NK-92 treated with Interleukin-12 subunit alpha and Interleukin-12 subunit beta, amount 100 ng/mL, for 24 hours (cell line): ENCODE measurements around the gene TIGD3.

Source experiments
- DNase-seq: peaks from one replicate; lab custom pipeline; 2025; lab: John Stamatoyannopoulos, UW

TIGD3 gene

GRCh38 chr11:65390099-65390941, 35.8 kb downstream of the TIGD3 start:
- DNase-seq: no peak

DNA sequence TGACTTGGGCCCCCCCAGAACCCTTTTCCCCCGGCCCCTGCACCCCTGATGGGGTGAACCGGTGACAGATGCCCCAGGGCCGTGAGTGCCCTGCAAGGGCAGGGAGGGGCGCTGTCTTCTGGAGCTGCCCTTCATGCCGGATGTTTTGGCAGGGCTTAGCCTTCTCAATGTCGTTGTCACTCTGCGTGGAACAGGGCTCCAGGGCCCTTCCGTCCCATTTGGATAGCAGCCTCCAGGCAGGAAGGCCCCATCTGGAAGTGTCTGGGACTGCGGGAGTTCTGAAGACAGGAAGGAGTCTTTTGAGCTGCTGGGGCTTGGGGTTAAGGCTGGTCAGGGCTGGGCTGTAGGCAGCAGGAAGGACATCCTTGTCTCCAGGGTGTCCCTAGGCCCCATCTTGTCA, 36.4 kb downstream of the TIGD3 start:
- DNase-seq: no peak

DNA sequence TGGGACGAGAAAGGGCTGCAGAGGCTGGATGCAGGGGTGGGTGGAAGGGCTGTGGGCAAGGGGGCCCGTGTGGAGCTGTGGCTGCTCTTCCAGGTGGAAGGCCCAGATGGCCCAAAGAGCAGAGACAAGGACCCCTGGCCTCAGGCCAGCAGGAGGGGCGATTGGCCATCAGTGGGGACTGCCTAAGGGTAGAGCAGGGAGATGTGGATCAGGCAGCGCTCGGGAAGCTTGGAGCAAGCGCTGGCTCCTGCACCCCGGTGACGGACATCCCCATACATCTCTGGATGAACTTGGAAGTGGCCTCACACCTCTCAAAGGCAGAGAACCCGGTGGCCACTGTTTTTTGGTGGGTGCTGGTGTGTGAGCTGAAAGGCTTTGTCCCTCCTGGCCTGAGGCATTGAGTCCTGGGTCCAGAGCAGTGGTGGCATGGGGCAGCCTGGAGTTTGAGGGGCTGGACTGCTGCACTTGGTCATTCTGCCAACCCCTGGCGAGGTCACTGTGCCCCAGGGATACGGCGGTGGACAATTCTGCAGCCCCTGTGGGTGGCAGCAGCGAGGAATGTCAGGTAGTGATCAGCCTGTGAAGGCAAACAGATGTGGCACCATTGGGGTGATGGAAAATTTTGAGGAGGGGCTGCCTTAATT, 37.8 kb downstream of the TIGD3 start:
- no peak for DNase-seq

DNA sequence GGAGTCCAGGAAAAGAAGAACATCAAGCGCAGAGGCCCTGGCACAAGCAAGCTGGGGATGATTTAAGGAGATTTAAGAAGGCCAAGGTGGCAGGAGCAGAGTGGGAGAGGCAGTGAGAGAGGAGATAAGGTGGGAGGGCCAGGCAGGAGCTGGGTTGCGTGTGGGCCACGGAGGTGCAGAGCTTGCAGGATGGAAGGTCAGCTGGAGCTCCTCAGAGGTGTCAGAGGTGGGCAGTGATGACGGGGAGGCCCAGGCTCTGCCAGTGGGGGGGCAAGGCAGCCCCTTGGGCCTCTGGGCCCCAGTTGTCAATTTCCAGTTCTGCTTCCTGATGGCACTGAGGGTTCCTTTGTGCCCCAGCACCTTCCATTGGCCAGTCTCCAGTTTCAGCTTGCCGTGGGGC, 38.3 kb downstream of the TIGD3 start:
- DNase-seq: no peak

DNA sequence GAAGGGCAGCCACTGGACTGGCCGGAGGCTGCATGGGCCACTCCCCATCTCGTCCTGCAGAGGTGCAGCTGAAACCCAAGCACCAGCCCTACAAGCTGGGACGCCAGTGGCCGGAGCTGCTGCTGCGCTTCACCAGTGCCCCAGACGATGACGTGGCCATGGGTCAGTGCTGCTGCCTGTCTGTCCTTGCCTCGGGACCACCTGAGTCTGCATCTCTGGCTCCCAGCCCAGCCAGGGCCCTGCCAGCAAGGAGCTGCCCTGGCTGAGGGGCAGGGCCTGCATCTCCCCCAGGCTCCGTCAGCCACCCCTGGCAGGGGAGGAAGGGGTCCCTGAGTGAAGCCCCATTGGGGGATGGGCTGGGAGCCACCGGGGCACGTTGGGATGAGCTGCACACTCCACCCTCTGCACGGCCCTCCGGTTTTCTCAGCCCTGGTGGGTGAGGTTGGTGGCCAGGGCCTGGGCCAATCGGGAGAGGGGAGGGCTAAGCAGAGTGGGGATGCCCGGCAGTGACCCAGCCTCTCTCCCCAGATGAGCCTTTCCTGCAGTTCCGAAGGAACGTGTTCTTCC, 39.0 kb downstream of the TIGD3 start:
- DNase-seq: no peak

DNA sequence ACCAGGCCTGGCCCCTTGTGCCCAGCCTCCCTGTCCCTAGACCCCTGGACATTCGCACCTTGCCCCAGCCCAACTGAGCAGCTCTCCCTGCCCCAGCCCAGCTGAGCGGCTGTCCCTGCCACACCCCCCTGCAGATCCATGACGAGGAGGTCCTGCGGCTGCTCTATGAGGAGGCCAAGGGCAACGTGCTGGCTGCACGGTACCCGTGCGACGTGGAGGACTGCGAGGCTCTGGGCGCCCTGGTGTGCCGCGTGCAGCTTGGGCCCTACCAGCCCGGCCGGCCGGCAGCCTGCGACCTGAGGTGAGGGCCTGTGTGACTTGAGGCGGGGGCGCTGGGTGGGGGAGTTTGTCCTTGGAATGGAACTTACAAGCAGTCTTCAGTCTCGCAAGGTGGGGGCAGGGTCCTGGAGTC, 39.6 kb downstream of the TIGD3 start:
- no peak for DNase-seq

- no peak for DNase-seq
These were observed 41.5 kb downstream of the TIGD3 start for GRCh38 chr11:65395961-65396530.

DNA sequence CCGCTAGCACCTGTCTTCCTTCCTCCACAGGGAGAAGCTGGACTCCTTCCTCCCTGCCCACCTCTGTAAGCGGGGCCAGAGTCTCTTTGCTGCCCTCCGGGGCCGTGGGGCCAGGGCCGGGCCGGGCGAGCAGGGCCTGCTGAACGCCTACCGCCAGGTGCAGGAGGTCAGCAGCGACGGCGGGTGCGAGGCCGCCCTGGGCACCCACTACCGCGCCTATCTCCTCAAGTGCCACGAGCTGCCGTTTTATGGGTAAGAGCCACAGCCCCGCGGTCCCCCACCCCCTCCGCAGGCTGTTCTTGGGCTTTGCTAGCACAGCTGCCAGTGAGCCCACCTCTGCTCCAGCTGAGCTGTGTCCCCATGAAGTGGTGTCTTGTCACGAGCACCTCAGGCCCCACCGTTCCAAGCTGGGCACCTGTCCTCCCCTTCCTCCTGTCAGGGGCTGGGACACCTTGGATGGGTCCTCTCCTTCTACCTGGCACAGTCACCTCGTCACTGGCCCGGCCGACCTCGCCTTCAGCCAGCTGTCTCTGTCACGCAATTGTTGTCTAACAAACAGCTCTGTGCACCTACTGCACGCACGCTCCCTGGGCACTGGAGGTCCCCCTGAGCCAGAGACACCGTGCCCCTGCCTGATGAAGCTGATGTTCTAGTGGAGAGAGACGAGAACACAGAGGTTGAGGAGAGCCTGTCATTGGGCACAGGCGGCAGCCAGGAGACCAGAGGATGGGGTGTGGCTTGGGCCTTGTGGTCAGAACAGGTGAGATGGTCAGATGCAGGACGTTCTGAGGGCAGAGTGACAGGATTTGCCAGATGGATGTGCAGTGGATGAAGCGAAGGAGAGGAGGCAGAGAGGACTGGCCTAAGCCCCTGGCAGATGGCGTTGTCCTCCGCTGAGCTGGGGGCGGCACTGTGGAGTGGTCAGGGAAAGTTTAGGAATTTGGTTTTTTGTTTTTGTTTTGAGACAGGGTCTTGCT, 42.5 kb downstream of the TIGD3 start:
- DNase-seq: no peak

GRCh38 chr11:65398362-65398910, 43.9 kb downstream of the TIGD3 start:
- no peak for DNase-seq

GRCh38 chr11:65399249-65399648, 44.7 kb downstream of the TIGD3 start:
- DNase-seq: no peak

DNA sequence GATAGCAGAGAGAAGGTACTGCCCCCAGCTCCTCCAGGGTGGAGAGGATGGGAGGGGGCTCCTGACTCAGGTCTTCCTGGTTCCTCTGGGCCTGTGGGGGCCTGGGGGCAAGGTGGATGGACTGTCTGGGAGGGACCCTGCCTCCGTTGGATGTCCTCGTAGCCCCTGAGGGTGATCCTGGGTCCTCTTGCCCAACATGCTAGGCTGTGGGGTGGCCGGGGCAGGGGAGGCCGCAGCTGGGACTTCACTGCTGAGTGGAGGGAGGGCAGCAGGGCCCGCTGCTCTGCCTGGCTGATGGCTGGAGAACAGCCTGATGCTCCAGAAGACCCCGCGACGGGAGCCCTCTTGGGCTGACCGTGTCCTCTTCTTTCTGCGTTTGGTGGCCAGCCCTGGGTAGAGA, 45.3 kb downstream of the TIGD3 start:
- no peak for DNase-seq

- DNase-seq: no peak
These were observed 45.9 kb downstream of the TIGD3 start for GRCh38 chr11:65400307-65401072.

DNA sequence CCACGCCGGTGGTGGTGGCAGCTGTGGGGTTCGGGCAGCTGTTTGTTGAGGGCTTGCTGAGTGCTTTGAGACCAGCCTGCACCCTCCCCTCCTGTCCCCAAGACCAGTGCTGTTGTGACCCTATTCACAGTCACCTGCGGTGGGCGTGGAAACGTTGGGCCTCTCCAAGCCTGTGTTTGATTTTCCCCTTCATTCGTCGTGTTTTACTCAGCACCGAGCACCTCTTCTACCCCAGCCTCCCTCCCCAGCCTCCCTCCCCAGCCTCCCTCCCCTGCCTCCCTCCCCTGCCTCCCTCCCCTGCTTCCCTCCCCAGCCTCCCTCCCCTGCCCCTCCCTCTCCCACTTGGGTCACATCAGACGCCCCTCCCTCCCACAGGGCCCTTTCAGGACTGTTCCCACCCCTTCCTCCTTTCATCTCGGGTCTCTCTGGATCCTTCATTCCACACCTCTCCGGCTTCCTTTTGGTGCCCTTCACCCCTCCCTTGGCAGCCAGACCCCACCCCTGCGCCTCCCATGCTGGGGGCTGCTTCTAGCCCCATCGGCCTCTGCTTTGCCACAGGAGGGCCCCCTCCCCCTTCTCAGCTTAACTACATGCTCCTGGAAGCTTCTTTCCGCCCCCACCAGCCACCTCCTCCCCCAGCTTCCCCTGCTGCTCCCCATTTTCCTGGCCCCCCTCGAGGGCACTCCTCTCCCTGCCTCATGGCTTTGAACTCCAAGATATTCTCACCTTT, 46.7 kb downstream of the TIGD3 start:
- no peak for DNase-seq

DNA sequence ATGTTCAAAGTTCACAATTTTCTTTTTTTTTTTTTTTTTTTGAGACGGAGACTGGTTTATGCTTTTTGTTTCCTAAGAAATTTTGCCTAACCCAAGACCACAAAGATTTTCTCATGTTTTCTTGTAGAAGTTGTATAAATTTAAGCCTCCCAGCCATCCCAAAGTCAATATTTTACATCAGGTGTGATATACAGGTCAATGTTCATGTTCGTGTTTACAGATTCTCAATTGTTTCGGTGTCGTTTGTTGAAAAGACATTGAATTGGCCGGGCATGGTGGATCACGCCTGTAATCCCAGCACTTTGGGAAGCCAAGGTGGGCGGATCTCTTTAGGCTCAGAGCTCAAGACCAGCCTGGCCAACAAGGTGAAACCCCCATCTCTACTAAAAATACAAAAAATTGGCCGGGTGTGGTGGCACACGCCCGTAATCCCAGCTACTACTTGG, 47.3 kb downstream of the TIGD3 start:
- DNase-seq: no peak

GRCh38 chr11:65402790-65403189, 48.2 kb downstream of the TIGD3 start:
- no peak for DNase-seq

- no peak for DNase-seq
These were observed 49.1 kb downstream of the TIGD3 start for GRCh38 chr11:65403607-65404121.

DNA sequence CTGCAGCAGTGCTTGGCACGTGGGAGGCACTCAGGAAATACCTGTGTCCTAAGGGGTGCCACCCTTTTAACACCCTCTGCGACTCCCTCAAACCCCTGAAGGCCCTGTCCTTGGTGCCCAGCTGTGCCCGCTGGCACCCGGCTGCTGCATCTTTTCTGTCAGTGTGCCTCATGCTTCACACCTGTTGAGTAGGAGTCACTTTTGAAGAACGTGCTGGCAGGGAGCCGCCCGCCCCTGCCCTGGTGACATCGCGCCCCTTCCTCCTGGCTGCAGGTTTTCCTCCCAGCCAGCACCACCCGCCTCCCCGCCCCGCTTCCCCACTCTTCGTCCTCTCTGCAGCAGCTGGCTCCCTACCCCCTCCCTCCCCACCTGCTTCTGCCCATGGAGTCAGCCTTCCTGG, 49.7 kb downstream of the TIGD3 start:
- DNase-seq: no peak

GRCh38 chr11:65404638-65405339, 50.2 kb downstream of the TIGD3 start:
- DNase-seq: no peak
